Choroid plexus epithelial cell (primary cell): Measurements from ENCODE around the gene CALN1.

ENCODE experiments used
- DNase-seq: peaks from one replicate; pipeline ENCODE4 v3.0.0-alpha.2; 2010; ENCODE audit warnings: low read depth
- H3K4me3 ChIP-seq: 2 replicates; pipeline ENCODE4 v1.5.1; 2011; ENCODE audit warnings: low read depth, mild to moderate bottlenecking, control low read depth, low read length, moderate library complexity
- TF ChIP-seq, protein P1 (sequence below): conservative IDR thresholded peaks from 2 replicates; pipeline ENCODE4 v1.5.1; 2011; ENCODE audit warnings: low read depth, mild to moderate bottlenecking, control low read depth, inconsistent platforms, low read length, moderate library complexity

Gene CALN1

DNA sequence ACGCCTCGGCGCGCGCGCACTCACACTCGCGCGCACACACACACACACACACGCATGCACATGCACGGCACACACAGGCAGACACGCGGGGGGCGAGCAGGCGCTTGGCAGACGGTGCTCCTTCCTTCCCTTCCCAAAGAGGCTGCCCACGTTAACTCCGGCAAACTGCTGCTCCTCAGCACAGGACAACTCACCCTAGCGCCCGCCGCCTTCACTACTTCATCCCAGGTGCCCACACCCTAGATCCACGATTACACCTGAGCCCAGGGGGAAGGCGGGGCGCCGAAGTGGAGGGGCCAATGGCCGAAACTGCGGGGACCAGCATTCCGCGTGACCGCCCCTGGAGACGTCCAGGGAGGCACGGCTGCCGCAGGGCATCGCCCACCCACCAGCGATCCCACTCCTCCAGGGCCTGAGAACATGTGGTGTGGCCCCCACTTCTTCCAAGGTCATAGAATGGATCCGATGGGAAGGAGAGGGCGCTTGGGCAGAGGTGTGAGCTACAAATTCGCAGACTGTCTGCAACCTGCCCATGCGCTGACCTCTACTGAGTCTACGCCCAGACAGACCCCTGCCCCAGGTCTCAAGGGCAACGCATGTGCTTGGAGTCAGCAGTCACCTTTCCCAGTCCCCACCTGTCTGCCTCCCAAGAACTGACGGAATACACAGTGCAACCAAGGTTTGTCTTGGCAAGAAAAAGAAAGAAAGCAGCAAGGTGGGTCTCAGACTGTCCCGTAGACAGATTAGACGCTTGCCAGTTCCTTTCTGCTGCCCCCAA, 74.6 kb downstream of the CALN1 start:
- no peak overlapping the region for H3K4me3 ChIP-seq
- TF ChIP-seq, protein P1, sequence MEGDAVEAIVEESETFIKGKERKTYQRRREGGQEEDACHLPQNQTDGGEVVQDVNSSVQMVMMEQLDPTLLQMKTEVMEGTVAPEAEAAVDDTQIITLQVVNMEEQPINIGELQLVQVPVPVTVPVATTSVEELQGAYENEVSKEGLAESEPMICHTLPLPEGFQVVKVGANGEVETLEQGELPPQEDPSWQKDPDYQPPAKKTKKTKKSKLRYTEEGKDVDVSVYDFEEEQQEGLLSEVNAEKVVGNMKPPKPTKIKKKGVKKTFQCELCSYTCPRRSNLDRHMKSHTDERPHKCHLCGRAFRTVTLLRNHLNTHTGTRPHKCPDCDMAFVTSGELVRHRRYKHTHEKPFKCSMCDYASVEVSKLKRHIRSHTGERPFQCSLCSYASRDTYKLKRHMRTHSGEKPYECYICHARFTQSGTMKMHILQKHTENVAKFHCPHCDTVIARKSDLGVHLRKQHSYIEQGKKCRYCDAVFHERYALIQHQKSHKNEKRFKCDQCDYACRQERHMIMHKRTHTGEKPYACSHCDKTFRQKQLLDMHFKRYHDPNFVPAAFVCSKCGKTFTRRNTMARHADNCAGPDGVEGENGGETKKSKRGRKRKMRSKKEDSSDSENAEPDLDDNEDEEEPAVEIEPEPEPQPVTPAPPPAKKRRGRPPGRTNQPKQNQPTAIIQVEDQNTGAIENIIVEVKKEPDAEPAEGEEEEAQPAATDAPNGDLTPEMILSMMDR = no peak
- DNase-seq = no peak

DNA sequence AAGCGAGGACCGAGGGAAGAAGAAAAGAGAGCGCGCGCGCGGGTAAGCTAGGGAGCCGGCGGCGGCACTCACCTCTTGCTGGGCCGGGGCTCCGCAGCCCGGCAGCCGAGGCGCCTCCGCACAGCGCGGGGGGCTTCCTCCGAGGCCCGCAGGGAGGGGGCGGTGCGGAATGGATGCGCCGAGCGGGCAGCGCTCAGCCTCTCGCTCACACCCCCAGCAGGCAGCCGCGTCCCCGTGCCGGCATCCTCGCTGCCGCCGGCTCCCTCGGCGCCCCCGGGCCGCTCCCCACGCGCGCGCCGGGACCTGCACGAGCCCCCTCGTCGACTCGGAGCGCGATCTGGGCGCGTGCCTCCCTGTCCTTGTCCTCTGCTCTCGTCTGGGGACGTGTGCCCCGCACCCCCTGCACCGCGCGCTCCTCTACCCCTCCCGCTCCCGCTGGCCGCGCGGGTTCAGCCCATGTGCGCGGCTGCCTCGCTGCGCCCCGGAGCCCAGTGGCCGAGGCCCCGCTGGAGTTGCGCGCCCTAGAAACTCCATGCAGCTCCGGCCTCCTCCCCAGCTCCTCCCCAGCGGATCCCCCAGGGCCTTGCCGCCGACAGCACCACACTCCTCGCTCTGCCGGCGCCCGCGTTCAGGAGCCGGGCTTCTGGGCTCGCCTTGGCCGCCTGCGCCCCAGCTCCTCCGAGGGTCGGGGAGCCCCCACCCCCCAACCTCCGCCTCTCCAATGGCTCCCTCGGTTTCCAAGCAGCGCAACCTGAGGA, 75.3 kb downstream of the CALN1 start:
- no peak overlapping the region for H3K4me3 ChIP-seq
- no peak for DNase-seq
- TF ChIP-seq, protein P1 = no peak

DNA sequence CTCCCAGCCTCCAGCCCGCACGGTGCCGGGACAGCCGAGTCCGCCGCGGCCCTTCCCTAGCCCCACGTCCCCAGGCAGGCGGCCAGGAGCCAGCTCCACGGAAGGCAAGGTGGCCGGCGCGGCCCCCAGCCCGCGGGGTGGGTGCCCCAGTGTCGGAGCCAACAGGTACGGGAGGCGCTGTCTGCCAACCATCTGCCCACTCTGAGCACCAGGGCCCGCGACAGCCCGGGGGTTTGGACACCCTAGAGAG, 75.8 kb downstream of the CALN1 start:
- no peak for DNase-seq
- TF ChIP-seq, protein P1 = no peak
- no peak overlapping the region for H3K4me3 ChIP-seq

DNA sequence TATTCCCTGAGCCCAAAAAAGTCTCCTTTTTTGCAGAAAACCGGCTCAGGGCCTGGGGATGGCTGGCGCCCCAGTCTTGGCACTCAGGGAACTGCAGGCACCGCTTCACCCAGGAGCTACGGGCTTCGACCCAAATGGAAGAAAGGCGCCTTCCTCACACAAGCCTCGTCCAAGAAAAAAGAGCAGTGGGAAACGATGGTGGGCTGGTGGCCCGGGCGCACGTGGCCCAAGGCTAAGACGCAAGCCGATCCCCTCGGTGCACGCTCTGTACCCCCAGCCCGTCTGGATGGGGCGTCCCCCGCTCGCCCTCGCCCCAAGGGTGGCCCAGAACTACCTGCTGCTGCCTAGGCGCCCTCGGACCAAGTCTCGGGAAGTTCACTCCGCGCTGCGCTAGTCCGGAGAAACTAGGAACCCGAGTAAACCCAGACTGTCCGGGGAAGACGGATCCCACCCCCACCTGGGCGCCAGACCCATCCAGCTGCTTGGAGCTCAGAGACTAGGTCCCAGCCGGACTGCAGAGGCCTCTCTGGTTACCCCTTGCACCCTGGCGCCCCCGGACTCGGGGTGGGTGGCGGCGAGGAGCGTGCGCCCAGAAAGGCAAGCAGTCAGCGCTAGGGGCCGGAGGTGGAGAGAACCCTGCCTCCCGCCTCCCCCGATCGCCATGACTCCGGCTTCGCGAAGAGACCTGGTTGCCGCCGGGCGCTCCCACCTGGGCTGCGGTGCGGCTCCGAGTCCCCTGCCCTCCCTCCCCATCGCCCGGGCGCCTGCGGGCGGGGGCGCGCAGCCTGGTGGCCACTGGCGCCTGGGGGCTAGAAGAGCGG, 76.4 kb downstream of the CALN1 start:
- no peak overlapping the region for H3K4me3 ChIP-seq
- no peak for DNase-seq
- TF ChIP-seq, protein P1 = no peak

DNA sequence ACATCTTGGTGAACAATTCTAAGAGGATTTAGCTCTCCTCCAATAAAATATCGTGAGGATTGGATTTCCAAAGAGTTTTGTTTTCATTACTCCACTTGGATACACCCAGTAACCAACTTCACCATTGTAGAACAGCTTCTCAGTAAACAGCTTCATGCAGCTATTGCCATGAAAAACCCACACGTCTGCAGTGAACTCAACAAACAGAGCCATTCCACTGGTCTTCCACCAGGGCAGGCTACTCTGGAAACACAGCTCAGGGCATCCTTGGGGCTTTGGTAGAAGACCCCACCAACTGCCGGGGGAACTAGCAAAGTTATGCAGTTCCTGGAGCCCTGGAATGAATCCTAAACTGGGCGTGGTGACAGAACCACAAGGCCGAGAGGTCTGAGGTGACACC, 77.4 kb downstream of the CALN1 start:
- TF ChIP-seq, protein P1 = no peak
- no peak for DNase-seq
- H3K4me3 ChIP-seq = no peak overlapping the region

DNA sequence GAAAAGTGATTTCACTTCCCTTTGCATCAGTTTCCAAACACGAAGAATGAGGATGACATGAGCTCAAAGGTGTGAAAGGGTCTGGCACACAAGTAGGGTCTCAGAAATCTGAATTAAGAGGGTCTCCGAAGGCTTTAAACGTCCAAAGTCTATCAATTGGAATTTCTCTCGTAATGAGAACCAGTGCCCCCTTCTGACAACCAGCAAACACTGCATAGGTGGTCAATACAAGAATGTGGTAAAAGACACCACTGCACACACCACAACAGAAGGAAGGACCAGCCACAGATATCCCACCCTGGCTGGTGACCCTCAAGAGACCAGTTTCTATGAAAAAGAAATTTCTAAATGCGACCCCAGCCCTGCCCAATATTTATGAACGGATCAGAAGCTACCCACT, 78.1 kb downstream of the CALN1 start:
- DNase-seq = no peak
- H3K4me3 ChIP-seq = no peak overlapping the region
- TF ChIP-seq, protein P1 = no peak
